ENCODE results near the gene SSH3. TPM values are rescaled to one million over a fixed set of nuclear protein-coding genes. Genes with fewer than 3 reads are reported as not detected.
A peak's percentile ranks its signal among the peaks of the same experiment; 100 is the strongest.

The SSH3 gene
- polyA plus RNA-seq, 3 donors: 19.1 to 32.6 (median 23.1) TPM

- DNase-seq (ENCODE audit: extremely low read depth in 1 of 11, low read depth in 9 of 11, low spot score in 4 of 11): peak in 10 of 11 donors; percentile 77 to 93 (median 90)
These were observed 50.2 kb downstream of the SSH3 start, which contains the start of gene POLD4 for GRCh38 chr11:67353317-67354074. POLD4 (minus strand) TSS chr11:67353546; CDS start chr11:67353399, 147 bp downstream.

GRCh38 chr11:67354075-67355022, 51.0 kb downstream of the SSH3 start:
- no peak for DNase-seq (ENCODE audit: extremely low read depth in 1 of 11, low read depth in 9 of 11, low spot score in 4 of 11)

- DNase-seq (ENCODE audit: extremely low read depth in 1 of 11, low read depth in 9 of 11, low spot score in 4 of 11): no peak
These were observed 51.9 kb downstream of the SSH3 start for GRCh38 chr11:67355023-67355793.

- DNase-seq (ENCODE audit: extremely low read depth in 1 of 11, low read depth in 9 of 11, low spot score in 4 of 11): no peak
These were observed 52.6 kb downstream of the SSH3 start for GRCh38 chr11:67355794-67356386.

GRCh38 chr11:67356387-67356863, 53.1 kb downstream of the SSH3 start:
- no peak for DNase-seq (ENCODE audit: extremely low read depth in 1 of 11, low read depth in 9 of 11, low spot score in 4 of 11)

- DNase-seq (ENCODE audit: extremely low read depth in 1 of 11, low read depth in 9 of 11, low spot score in 4 of 11): peak in 4 of 11 donors; percentile 64 to 82 (median 66)
These were observed 53.7 kb downstream of the SSH3 start for GRCh38 chr11:67356864-67357561.

GRCh38 chr11:67357831-67358670, 54.7 kb downstream of the SSH3 start:
- DNase-seq (ENCODE audit: extremely low read depth in 1 of 11, low read depth in 9 of 11, low spot score in 4 of 11): no peak

Other genes starting within 250 kb of the SSH3 start
- gene RHOD, start 246.7 kb upstream of the SSH3 start, polyA plus RNA-seq (ENCODE audit: insufficient read length in 3 of 3): 10 to 100 TPM in 1 of 3 donors, 1 to 10 TPM in 2; 6.9 to 10.7 (median 7.7) TPM
- 10 to 100 TPM; 75.7 to 86.2 (median 76.9) TPM for gene KDM2A, start 184.3 kb upstream of the SSH3 start, polyA plus RNA-seq (ENCODE audit: insufficient read length in 3 of 3)
- 10 to 100 TPM; 52.3 to 67.2 (median 56.8) TPM for gene GRK2, start 37.1 kb upstream of the SSH3 start, polyA plus RNA-seq (ENCODE audit: insufficient read length in 3 of 3)
- 10 to 100 TPM; 21.5 to 48.5 (median 30.5) TPM for gene ANKRD13D, start 14.2 kb upstream of the SSH3 start, polyA plus RNA-seq (ENCODE audit: insufficient read length in 3 of 3)
- gene POLD4, start 50.0 kb downstream of the SSH3 start, polyA plus RNA-seq (ENCODE audit: insufficient read length in 3 of 3): 10 to 100 TPM; 16.3 to 38.7 (median 26.0) TPM
- gene CLCF1, start 70.1 kb downstream of the SSH3 start, polyA plus RNA-seq (ENCODE audit: insufficient read length in 3 of 3): 1 to 10 TPM; 4.3 to 8.0 (median 5.9) TPM
- 10 to 100 TPM; 21.8 to 33.9 (median 31.2) TPM for gene RAD9A, start 88.5 kb downstream of the SSH3 start, polyA plus RNA-seq (ENCODE audit: insufficient read length in 3 of 3)
- gene PPP1CA, start 98.3 kb downstream of the SSH3 start, polyA plus RNA-seq (ENCODE audit: insufficient read length in 3 of 3): 100 to 1,000 TPM; 149 to 172 (median 156) TPM
- 10 to 100 TPM in 1 of 3 donors, 1 to 10 TPM in 2; 4.5 to 10.5 (median 6.7) TPM for gene TBC1D10C, start 100.6 kb downstream of the SSH3 start, polyA plus RNA-seq (ENCODE audit: insufficient read length in 3 of 3)
- gene CARNS1, start 112.1 kb downstream of the SSH3 start, polyA plus RNA-seq (ENCODE audit: insufficient read length in 3 of 3): 1 to 10 TPM; 2.0 to 5.2 (median 2.7) TPM
- 10 to 100 TPM; 40.3 to 47.0 (median 41.2) TPM for gene RPS6KB2, start 125.0 kb downstream of the SSH3 start, polyA plus RNA-seq (ENCODE audit: insufficient read length in 3 of 3)
- 1 to 10 TPM; 1.3 to 3.5 (median 2.4) TPM for gene PTPRCAP, start 134.2 kb downstream of the SSH3 start, polyA plus RNA-seq (ENCODE audit: insufficient read length in 3 of 3)
- gene CORO1B, start 139.9 kb downstream of the SSH3 start, polyA plus RNA-seq (ENCODE audit: insufficient read length in 3 of 3): 10 to 100 TPM; 53.5 to 82.1 (median 75.7) TPM
- gene GPR152, start 149.2 kb downstream of the SSH3 start, polyA plus RNA-seq (ENCODE audit: insufficient read length in 3 of 3): not detected
- 1 to 10 TPM in 1 of 3 donors, under 1 TPM in 2; 0.26 to 1.2 (median 0.55) TPM for gene CABP4, start 151.8 kb downstream of the SSH3 start, polyA plus RNA-seq (ENCODE audit: insufficient read length in 3 of 3)
- gene TMEM134, start 165.7 kb downstream of the SSH3 start, polyA plus RNA-seq (ENCODE audit: insufficient read length in 3 of 3): 10 to 100 TPM; 40.3 to 67.0 (median 54.6) TPM
- gene AIP, start 179.5 kb downstream of the SSH3 start, polyA plus RNA-seq (ENCODE audit: insufficient read length in 3 of 3): 10 to 100 TPM; 55.9 to 77.0 (median 63.1) TPM
- gene PITPNM1, start 201.8 kb downstream of the SSH3 start, polyA plus RNA-seq (ENCODE audit: insufficient read length in 3 of 3): 10 to 100 TPM; 28.5 to 49.4 (median 35.4) TPM
- 10 to 100 TPM; 37.7 to 69.5 (median 52.5) TPM for gene CDK2AP2, start 204.6 kb downstream of the SSH3 start, polyA plus RNA-seq (ENCODE audit: insufficient read length in 3 of 3)
- gene CABP2, start 219.9 kb downstream of the SSH3 start, polyA plus RNA-seq (ENCODE audit: insufficient read length in 3 of 3): under 1 TPM in 1 of 3 donors, not detected in 2; 0.29 TPM